ENCODE measurements around the gene ACP7.

Gene ACP7

DNA sequence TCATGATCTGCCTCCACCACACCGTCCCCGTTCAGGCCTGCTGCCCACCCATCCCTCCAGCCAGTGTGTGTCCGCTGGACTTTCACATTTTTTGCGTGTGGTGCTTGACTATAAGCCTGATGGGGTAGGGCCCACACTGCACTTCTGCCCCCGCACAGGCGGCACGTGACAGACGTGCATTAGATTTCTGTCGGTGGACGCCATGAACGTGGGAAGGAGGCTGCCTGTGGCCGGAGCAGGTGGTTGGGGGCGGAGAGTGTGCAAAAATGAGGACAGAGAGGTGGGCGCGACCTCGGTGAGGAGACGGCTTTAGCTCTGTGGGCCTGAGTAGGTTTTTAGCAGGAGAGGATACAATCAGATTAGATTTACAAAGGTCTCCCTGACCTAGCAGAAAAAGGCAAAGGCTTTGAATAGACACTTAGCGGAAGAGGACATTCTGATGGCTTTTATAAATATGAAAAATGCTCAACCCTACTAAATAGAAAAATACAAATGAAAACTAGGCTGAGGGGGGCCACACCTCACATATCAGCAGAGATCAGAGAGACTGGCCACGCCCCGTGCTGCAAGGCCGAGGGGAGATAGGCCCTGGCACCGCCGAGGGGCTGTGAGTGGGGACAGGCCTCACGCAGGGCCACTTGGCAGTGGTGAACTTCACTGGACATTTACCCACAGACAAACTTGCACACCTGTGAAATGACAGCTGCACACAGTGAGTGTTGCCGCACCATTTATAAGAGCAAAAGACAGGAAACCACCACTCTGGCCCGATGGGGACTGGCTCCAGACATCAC lies 66.8 kb downstream of the ACP7 start:
- no peak for DNase-seq

DNA sequence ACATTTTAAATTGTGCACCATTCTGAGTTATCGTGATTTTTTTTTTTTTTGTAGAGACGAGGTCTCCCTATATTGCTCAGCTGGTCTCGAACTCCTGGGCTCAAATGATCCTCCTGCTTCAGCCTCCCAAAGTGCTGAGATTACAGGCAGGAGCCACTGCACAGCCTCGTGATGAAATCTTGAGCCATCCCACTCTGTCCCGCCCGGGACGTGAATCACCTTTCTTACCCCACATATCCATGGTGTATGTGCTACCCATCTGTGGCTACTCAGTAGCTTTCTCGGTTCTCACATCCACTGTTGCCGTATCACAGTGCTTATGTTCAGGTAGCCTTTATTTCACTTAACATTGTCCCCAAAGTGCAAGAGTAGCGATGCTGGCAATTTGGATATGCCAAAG lies 67.9 kb downstream of the ACP7 start:
- no peak for DNase-seq

DNA sequence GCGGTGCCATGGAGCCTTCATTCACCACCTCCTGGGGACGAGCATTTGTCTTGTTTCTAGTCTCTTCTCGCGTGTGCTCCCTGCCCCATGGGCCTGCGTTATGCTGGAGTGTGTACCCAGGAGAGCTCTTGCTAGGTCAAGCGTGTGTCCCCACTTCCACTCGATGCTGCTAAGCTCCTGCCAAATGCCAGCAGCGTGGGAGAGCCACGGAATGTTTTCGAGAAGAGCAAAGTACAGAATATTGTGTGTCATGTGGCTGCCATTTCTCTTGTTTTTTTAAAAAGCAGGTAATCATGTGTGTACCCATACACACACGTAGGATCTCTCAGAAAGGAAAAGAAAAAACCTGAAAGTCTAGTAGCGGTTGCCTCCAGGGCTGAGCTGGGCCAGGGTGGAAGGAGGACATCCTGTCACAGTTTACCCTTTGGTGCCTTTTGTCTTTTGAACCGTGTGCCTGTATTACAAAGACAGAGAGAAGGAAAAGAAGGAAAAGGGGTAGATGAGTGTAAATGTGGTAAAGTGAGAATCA lies 70.0 kb downstream of the ACP7 start:
- DNase-seq = no peak

DNA sequence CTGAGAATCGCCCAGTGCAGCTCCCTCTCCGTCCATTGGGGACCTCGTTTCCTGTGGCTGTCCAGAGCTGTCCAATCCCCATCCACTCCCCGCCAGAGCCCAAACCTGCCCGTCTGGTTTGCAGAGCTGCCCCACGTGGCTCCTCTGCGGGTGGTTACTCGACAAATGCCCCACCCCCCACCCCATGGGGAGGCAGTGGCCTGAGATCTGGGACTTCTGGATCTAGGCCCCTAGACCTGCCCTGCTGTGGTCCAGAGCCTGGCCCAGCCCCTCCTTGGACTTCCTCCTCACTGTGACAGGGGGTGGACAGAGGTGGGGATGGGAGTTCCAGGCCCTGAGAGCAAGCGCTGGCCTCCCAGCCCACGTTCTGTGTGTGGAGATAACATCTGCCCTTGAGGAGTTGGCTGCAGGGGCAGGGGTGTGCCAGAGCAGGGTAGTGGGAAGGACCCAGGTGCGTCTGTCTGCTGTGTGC lies 70.5 kb downstream of the ACP7 start:
- DNase-seq = no peak

DNA sequence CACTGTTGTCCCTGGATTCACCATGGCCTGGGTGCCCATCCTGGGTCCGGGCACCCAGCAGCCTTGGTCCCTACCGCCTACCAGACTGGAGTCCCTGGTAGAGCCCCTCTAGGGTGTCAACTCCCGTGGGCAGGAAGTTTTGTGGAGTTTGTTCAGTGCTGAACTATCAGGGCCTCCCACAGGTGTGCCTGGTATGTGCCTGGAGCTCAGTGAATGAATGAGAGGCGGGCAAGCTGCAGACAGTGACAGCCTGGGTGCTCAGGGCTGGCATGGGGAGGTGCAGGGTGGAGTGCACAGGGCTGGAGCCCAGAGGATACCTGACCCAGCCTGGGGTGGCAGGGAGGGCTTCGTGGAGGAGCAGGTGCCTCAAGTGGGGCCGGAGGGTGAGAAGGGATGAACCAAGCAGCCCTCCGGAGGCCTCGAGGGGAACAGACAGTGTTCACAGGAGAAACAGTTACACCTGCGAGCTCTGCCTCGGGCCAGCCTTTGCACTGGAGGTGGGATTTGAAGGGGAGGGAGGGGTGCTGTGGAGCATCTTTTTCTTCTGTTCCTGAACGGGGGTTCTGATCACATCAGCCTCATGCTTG lies 71.0 kb downstream of the ACP7 start:
- no peak for DNase-seq

DNA sequence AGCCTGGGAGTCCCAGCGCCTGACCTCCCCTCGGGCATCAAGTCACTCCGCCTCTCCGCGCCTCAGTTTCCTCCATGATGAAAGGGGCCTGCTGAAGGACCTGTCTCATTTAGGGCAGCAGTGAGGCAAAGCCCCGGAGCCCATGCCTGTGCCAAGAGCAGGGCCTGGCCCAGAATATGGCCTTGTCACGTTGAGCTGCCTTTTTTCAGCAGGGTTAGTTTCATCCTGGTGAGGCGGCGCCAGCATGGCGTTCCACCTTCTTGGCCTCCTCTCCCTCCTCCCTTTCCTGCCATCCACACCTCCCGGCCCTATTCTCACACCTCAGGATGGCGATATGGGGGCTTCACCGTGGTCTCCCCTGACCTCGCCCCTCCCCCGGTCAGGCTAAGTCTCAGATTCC lies 71.6 kb downstream of the ACP7 start:
- no peak for DNase-seq

DNA sequence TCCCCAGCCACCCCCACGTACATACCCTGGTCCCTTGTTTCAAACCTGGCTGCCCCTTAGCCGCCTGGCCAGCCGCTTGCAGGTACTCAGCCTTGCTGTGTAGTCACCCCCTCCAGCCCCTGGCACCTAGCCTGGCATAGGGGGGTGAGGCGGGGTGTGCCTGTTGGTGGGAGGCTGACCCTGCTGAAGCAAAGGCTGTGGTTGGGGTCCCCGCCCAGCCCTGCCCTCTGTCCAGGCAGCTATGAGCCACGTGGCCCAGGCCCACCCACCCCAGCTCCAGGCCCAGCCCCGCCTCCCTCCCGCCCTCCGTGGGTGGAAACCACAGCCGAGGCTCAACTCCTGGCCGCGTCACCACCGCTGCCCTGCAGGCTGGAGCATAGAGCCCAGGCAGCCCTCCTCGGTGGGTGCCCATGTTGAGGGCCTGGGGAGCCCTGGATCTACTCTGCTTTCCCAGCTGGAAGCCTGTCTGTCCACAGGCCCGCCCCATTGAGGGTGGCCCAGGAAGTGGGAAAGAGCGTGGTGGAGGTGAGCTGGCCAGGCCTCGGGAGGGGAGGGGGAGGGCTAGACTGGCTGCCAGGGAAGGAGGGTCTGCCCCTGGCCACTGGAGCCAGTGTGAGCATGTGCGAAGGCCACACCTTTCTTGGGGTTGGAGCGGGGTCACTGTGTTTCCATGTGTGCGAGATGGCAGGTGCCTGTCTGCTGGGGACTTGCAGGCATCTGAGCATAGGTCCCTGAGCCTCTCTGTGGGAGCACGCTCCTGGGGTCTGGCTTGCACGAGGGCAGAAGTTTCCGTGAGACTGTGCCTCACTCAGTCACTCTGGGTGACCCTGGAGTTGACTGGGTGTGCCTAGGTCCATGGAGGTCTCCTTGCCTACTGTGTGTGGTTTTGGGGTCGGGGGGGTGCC lies 72.4 kb downstream of the ACP7 start:
- DNase-seq = no peak

DNA sequence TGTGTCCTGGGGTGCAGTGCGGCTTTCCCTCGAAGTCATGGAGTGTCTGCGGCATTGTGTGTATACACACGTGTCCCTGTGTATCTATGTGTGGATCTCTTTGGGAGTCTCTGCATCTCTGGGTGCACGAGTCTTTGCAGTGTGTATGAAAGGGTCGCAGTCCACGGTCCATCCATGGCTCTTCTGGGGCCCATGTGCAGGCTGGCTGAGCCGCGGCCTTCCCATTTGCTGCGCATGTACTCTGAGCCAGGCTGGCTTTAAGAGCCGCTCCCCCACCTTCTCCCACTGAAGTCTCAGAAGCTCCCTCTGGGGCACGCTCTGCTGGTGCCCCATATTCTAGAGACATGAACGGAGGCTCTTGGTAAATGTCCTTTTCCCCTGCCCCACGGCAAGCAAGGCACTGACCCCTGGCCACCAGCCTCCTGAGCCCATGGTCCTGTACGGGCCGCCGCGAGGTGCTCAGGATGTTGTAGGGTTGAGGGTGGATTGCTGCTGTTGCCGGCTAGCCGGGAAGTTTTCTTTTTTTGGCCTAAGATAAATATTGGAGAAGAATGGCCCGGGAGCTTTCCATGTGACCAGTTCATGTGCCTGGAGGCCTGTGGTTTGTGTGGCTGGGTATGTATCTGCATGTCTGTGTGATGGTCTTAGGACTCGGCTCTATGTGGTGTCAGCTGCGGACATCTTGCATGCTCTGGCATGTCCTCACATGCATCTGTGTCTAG lies 73.3 kb downstream of the ACP7 start:
- no peak for DNase-seq

DNA sequence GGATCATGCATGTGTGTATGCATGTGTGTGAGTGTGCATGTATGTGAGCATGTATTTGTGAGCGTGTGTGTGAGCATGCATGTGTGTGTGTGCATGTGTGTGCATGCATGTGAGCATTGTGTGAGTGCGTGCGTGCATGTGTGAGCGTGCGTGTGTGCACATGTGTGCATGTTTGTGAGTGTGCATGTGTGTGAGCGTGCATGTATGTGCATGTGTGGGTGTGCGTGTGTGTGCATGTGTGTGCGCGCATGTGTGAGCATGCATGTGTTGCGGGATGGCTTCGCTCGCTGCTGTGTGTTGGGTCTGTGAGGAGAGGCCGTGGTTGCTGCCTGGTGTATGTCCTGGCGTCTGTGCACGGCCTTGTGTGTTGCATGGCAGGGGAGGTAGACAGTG lies 73.8 kb downstream of the ACP7 start:
- no peak for DNase-seq

DNA sequence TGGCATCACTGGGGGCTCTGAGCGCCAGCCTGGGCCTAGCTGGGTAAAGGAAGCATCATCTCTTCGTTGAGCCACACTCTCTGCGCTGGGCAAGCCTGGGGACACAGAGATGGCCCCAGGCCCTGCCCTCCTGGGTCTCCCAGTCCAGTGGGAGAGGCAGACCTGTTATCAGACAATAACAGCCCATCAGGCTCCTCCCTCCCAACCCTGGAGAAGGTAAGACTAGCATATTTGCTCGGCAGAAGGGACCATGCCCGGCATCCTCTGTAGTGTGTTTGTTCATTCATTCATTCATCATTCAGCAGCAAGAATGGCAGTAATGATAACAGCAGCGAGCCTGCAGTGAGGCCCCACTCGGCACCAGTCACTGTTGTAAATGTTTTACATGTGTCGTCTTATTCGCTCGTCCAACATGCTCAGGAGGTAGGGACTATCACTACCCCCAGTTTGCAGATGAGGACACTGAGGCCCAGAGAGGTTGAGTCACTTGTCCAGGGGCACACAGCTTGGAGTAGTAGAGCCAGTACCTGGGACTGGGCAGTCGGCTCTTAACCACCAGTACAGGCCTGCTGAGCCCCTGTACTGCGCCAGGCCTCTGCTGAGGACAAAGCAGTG lies 74.6 kb downstream of the ACP7 start:
- no peak for DNase-seq

DNA sequence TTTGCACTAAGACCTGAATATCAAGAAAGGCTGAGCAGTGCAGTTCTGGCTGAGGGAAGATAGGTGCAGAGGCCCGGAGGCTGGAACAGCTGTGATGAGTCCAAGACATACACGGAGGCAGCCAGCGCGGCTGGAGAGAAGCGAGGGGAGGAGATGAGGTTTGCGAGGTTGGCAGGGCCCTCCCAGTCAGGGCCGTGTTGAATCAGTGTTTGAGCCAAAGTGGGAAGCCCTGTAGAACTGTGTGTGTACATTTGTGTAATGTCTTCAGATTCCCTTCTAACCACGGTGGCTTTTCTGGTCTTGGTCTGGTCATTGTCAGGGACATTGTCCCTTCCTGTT lies 76.3 kb downstream of the ACP7 start:
- DNase-seq = no peak

All from effector CD4-positive, alpha-beta T cell (primary cell).